HG02623 (cell line): Measurements from ENCODE around the gene DGAT2L6.
A peak's percentile ranks its signal among the peaks of the same experiment; 100 is the strongest.
"Not testable (repeated sequence)": the region's sequence is repeated elsewhere in the genome, so short reads cannot be mapped to it uniquely, and the experiment has no call there.

Experiments
- ATAC-seq: cut with Tn5 transposase; IDR thresholded peaks from one replicate; pipeline ENCODE4 v1.9.1; 2021; ENCODE audit warnings: moderate library complexity; ENCODE audit not compliant: unreplicated experiment

The DGAT2L6 gene

DNA sequence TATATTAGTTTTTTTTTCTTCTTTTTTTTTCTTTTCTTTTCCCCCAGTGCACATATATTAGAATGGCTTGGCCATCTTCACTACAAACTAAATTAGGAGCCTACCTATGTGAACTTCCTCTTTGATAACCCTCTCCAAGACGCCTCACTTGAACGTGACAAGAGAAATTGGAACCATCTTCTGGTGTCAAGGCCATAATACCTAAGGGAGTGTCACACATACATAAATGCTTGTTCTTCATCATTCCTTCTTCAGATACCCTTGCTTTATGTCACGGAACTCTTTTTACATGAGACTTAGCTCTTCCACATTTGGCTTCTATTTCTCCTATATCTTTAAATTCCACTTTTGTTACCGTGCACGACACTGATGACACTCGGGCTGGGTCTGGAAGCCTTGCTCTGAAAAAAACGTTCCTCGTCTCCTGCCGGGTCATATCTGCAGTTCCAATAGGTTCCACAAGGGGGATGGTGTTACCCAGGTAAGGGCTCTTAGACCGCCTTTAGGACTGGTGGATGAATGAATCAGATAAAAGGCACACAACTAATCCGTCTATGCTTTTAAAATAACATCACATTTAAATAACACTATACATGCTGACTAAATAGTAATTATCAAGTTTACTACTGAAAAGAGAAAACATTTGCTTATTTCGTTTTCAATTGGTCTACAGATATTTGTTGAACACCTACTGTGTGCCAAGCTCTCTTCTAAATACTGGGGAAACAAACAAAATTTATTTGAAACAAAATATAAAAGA, 19.9 kb downstream of the DGAT2L6 start:
- ATAC-seq: peak; percentile 89

GRCh38 chrX:70201732-70202131, 24.4 kb downstream of the DGAT2L6 start:
- no peak for ATAC-seq

- no peak for ATAC-seq
Measured at GRCh38 chrX:70208479-70208878, 31.2 kb downstream of the DGAT2L6 start.

DNA sequence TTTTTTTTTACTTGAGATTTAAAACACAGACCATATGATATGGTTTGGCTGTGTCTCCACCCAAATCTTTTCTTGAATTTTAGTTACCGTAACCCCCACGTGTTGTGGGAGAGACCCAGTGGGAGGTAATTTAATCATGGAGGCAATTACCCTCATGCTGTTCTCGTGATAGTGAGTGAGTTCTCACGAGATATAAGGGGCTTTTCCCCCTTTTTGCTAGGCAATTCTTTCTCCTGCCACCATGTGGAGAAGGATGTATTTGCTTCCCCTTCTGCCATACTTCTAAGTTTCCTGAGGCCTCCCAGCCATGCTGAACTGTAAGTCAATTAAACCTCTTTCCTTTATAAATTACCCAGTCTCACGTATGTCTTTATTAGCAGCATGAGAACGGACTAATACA, 32.3 kb downstream of the DGAT2L6 start:
- not testable (repeated sequence) for ATAC-seq

DNA sequence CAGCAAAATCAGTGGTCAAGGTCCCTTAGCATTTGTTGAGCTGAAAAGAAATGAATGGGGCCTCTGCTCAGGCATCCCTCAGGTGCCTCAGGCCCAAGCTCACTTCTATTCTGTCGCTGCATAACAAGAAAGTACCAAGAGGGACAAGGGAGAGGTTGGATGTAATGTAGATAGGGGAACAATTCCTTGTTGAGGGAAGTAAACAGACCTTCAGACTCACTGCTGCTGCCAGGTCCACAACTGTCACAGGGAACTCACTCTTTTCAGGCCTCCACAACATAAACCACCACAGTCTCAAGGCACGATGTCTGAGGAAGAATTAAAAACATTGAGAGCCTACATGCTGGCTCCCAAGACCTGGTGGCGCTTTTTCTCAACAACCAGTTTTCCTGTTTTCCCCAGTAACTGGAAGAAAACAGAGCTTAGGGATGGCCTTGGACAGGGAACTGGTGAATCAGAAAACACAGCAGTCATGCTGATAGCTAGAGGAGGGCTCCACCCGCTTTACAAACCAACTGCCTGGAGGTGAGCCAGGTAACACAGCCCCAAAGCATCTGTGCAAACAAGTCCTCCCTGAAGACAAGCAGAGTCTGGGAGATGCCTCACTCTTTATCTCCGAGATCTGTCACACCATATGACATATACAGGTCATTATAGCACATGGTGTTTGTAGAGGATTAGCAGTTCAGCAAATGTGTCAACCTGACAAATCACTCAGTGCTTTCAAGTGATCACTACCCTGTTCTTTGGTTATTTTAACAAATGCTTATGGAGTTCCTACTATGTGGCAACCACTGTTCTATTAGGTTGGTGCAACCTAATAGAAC, 42.9 kb downstream of the DGAT2L6 start:
- ATAC-seq: no peak

GRCh38 chrX:70226048-70226447, 48.8 kb downstream of the DGAT2L6 start:
- ATAC-seq: no peak

DNA sequence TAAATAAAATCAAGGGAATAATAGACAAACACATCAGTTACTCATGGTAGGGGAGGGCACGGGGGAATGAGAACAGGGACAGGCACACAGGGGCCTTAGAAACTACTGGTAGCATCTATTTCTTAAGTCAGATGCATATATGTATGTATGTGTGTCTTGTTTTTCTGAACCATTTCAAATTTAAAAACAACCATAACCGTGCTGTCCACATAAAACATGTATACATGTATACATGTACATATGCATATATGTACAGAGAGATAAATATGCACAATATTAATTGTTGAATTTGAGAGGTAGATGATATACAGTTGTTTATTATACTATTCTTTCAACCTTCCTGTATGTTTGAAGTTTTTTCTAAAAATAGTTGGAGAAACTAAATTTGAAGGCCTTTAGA, 49.4 kb downstream of the DGAT2L6 start:
- no peak for ATAC-seq

DNA sequence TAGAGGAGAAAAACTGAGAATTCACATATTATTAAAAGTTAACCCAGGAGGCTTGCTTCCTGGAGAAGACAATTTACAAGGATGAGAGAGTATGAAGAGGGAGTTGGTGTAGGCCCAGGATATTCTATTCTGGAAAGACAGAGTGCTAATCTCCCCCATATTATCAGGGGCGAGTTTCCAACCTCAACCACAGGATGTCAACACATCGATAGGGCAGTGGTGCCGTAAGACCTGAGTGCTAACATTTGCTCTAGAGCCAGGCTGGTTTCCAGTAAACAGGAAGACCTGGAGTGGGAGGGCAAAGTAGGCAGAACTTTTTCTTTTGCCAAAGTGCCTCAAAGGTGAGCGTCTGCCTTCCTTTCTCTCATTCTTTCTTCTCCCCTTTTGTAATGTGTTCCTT, 54.4 kb downstream of the DGAT2L6 start:
- ATAC-seq: no peak

GRCh38 chrX:70234355-70234754, 57.1 kb downstream of the DGAT2L6 start, which contains the start of gene AWAT1:
TSS of gene AWAT1 (plus strand) at chrX:70234655. CDS start at chrX:70234696, 41 bp downstream.
- ATAC-seq: no peak

DNA sequence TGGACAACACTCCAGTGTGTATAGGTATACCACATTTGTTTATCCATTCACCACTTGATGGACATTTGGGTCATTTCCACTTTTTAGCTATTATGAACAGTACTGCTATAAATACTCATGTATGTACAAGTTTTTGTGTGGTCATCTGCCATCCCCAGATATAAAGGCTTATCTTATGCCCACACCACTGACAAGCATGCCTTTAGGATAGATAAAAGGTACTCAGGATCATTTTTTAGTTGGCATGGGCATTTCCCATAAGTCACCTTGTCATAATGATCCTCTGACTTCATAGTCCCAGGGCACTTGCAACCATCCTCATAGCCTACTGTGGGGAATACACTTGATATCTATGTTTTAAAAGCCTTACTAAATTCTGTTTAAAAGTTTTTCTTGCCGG, 63.5 kb downstream of the DGAT2L6 start:
- no peak for ATAC-seq

- no peak for ATAC-seq
Measured at GRCh38 chrX:70241501-70241900, 64.2 kb downstream of the DGAT2L6 start.

GRCh38 chrX:70243601-70244000, 66.3 kb downstream of the DGAT2L6 start:
- ATAC-seq: not testable (repeated sequence)

DNA sequence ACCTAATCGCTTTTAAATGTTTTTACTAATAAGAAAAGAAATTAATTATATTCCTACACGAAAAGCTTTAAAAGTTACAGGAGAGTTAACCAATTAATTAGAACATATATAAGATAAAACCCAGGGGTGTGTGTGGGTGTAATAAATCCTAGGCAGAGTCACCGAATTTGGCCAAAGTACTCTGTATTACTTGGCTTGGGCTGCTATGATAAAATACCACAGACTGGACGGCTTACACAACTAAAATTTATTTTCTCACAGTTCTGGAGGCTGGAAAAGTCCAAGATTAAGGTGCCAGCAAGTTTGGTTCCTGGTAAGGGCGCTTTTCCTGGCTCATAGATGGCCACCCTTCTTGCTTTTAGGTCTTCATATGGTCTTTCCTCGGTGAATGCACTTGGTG, 67.6 kb downstream of the DGAT2L6 start:
- no peak for ATAC-seq

DNA sequence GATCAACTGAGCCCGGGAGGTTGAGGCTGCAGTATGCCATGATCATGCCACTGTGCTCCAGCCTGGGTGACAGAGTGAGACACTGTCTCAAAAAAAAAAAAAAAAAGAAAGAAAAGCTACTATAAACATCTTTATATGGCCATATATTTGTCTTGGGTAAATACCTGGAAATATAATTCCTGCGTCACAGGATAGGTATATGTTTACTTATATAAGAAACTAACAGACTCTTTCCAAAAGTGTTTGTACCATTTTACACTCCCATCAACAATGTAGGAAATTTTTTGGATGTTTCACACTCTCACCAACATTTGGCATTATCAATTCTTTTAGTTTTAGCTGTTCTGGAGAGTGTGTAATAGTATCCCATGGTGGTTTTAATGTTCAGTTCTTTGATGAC, 70.0 kb downstream of the DGAT2L6 start:
- no peak for ATAC-seq

DNA sequence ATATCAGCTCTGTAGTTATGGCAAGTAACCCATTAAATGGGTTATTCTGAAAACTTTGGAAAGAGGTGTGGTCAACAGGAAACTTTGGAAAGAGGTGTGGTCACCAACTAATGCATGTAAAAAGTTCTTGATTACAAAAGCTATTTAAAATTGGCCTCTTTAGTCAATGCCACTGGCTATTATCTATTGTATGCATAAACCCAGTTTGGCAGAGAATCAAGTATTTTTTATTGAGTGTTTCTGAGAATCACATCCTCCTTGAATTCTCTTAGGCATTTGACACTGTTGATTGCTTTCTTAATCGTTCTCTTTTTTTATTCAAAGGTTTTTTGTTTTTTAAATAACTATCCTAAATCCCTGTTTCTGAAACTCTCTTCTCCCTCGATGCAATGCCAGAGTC, 75.2 kb downstream of the DGAT2L6 start:
- ATAC-seq: no peak

- no peak for ATAC-seq
Measured at GRCh38 chrX:70253377-70254062, 76.2 kb downstream of the DGAT2L6 start.

- ATAC-seq: no peak
Measured at GRCh38 chrX:70254063-70254400, 76.7 kb downstream of the DGAT2L6 start.

DNA sequence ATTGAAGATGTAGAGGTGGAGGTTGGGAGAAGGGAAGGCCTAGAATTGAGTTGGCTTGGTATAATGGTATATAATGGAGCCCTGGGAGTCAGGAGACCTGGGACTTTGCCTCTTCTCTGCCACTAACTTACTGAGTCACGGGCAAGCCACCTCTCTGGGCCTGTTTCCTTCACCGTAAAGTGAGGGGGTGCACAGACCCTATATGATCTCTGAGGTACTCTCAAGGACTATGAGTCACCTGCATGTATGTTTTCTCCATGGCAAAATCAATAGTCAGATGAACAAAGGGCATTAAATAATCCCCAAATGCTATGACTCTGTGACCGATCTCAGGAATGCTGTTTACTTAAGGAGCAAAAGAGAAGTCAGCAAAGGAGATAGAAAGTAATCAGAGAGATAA, 77.6 kb downstream of the DGAT2L6 start:
- ATAC-seq: no peak
